GM23248 (cell line): Measurements from ENCODE around the gene CAMK2D.

Experiments used
- EZH2 ChIP-seq: fragments of 200-600 bp; sonication (generic); IDR thresholded peaks from 2 replicates; pipeline ENCODE4 v1.6.1; 2018; ENCODE audit warnings: antibody characterized with exemption, mild to moderate bottlenecking; ENCODE audit not compliant: insufficient read depth, poor library complexity, severe bottlenecking
- EZH2phosphoT487 ChIP-seq: fragments of 200-600 bp; sonication (generic); IDR thresholded peaks from 2 replicates; pipeline ENCODE4 v1.6.1; 2018; ENCODE audit warnings: antibody characterized with exemption, moderate library complexity, mild to moderate bottlenecking, low read depth; ENCODE audit not compliant: insufficient read depth

- TF ChIP-seq EZH2 (no peak), EZH2phosphoT487 (no peak)
Observed at GRCh38 chr4:113691676-113692075, 69.9 kb downstream of the CAMK2D start.
